Measurements from ENCODE around the gene XPO1.
"Not testable (repeated sequence)": the region's sequence is repeated elsewhere in the genome, so short reads cannot be mapped to it uniquely, and the experiment has no call there.

The XPO1 gene

GRCh38 chr2:61538200-61538919 is at the start of gene XPO1:
Gene XPO1 (minus strand): TSS chr2:61538356. CDS start chr2:61533897, 4,459 bp downstream.
- DNase-seq (ENCODE audit: low spot score), result peak; percentile 98

- DNase-seq (ENCODE audit: low spot score), result not testable (repeated sequence)
These were observed 48.8 kb upstream of the XPO1 start for GRCh38 chr2:61586928-61587327.

GRCh38 chr2:61585383-61585782 is 47.2 kb upstream of the XPO1 start:
- no peak for DNase-seq (ENCODE audit: low spot score)

GRCh38 chr2:61584368-61584767 is 46.2 kb upstream of the XPO1 start:
- not testable (repeated sequence) for DNase-seq (ENCODE audit: low spot score)

GRCh38 chr2:61582165-61582564 is 44.0 kb upstream of the XPO1 start:
- DNase-seq (ENCODE audit: low spot score), result no peak

- DNase-seq (ENCODE audit: low spot score), result no peak
These were observed 43.6 kb upstream of the XPO1 start for GRCh38 chr2:61581716-61582115.

GRCh38 chr2:61575447-61575859 is 37.3 kb upstream of the XPO1 start:
- no peak for DNase-seq (ENCODE audit: low spot score)

GRCh38 chr2:61566566-61566965 is 28.4 kb upstream of the XPO1 start:
- no peak for DNase-seq (ENCODE audit: low spot score)

- no peak for DNase-seq (ENCODE audit: low spot score)
These were observed 24.5 kb upstream of the XPO1 start for GRCh38 chr2:61562615-61563014.

GRCh38 chr2:61558160-61558559 is 20.0 kb upstream of the XPO1 start:
- DNase-seq (ENCODE audit: low spot score), result no peak

- no peak for DNase-seq (ENCODE audit: low spot score)
These were observed 19.2 kb upstream of the XPO1 start for GRCh38 chr2:61557381-61557780.

- no peak for DNase-seq (ENCODE audit: low spot score)
These were observed 16.4 kb upstream of the XPO1 start for GRCh38 chr2:61554604-61555003.

GRCh38 chr2:61550375-61551209 is 12.4 kb upstream of the XPO1 start:
- no peak for DNase-seq (ENCODE audit: low spot score)

- DNase-seq (ENCODE audit: low spot score), result no peak
These were observed 11.4 kb upstream of the XPO1 start for GRCh38 chr2:61549546-61549945.

GRCh38 chr2:61543062-61543461 is 4.9 kb upstream of the XPO1 start:
- no peak for DNase-seq (ENCODE audit: low spot score)

GRCh38 chr2:61540167-61540566 is 2.0 kb upstream of the XPO1 start:
- not testable (repeated sequence) for DNase-seq (ENCODE audit: low spot score)

- no peak for DNase-seq (ENCODE audit: low spot score)
These were observed 864 bp upstream of the XPO1 start for GRCh38 chr2:61538920-61539520.

GRCh38 chr2:61537950-61538199 is 281 bp downstream of the XPO1 start:
- DNase-seq (ENCODE audit: low spot score), result no peak

GRCh38 chr2:61537277-61537949 is 743 bp downstream of the XPO1 start:
- DNase-seq (ENCODE audit: low spot score), result peak; percentile 51

- peak; percentile 76 for DNase-seq (ENCODE audit: low spot score)
These were observed 1.4 kb downstream of the XPO1 start for GRCh38 chr2:61536572-61537276.

- no peak for DNase-seq (ENCODE audit: low spot score)
These were observed 2.0 kb downstream of the XPO1 start for GRCh38 chr2:61536180-61536571.

GRCh38 chr2:61535449-61535848 is 2.7 kb downstream of the XPO1 start:
- DNase-seq (ENCODE audit: low spot score), result no peak
